ENCODE data around the gene PRKCZ. TPM values are rescaled to one million over a fixed set of nuclear protein-coding genes. Genes with fewer than 3 reads are reported as not detected.
A peak's percentile ranks its signal among the peaks of the same experiment; 100 is the strongest.

Gene PRKCZ
- total and polyA plus RNA-seq, 9 of the 15 experiments (the other 6 are each of a cell fraction or from before 2014, with no cell fraction given), result 0.07 to 3.1 (median 1.3) TPM

GRCh38 chr1:2189459-2190425 lies 139.5 kb downstream of the PRKCZ start (continued):
- TF ChIP-seq TAF7 (tag; IDR thresholded peaks at IDR 0.05) (no peak), RREB1 (CRISPR knock-in tag; IDR thresholded peaks at IDR 0.05) (no peak), ZBTB9 (CRISPR knock-in tag; IDR thresholded peaks at IDR 0.05) (no peak), THRB (CRISPR knock-in tag; conservative IDR thresholded peaks at IDR 0.05) (no peak), XRCC5 (IDR thresholded peaks at IDR 0.05; ENCODE audit: low read depth, low read length) (0 out of 2 replicates have a peak, but pooled peaks have one; percentile 12), SMAD1 (IDR thresholded peaks at IDR 0.05; ENCODE audit: low read depth, low read length, partially characterized antibody) (no peak), ZNF398 (CRISPR knock-in tag; IDR thresholded peaks at IDR 0.05) (no peak), ZNF253 (CRISPR knock-in tag; conservative IDR thresholded peaks at IDR 0.05) (no peak), ZNF324 (CRISPR knock-in tag; IDR thresholded peaks at IDR 0.05) (no peak), SMARCA4 (IDR thresholded peaks at IDR 0.05) (no peak), ETV1 (tag; conservative IDR thresholded peaks at IDR 0.05; ENCODE audit: low read depth) (no peak)
